OCI-LY1 (cell line): ENCODE results near the gene MAJIN.

Experiments
- H2AFZ ChIP-seq: fragments of 200-600 bp; sonication (generic), shearing (Covaris generic); 2 replicates; pipeline ENCODE4 v1.6.0; 2014; ENCODE audit warnings: antibody characterized with exemption, mild to moderate bottlenecking, low read length
- H3F3A ChIP-seq: fragments of 200-600 bp; sonication (generic), shearing (Covaris generic); 2 replicates; pipeline ENCODE4 v1.6.0; 2014; ENCODE audit warnings: mild to moderate bottlenecking, antibody characterized with exemption, low read length, moderate library complexity; ENCODE audit not compliant: insufficient read depth
- H3K27ac ChIP-seq: fragments of 200-600 bp; sonication (generic); 2 replicates; pipeline ENCODE4 v1.5.1; 2014; ENCODE audit warnings: low read length, mixed run types, mild to moderate bottlenecking, low read depth; ENCODE audit not compliant: poor library complexity, severe bottlenecking
- H3K27me3 ChIP-seq: fragments of 200-600 bp; sonication (generic); 2 replicates; pipeline ENCODE4 v1.6.0; 2014; ENCODE audit warnings: antibody characterized with exemption, mild to moderate bottlenecking, low read length, moderate library complexity; ENCODE audit not compliant: insufficient read depth
- H3K36me3 ChIP-seq: fragments of 200-600 bp; sonication (generic); 2 replicates; pipeline ENCODE4 v1.6.1; 2014; ENCODE audit warnings: mild to moderate bottlenecking, antibody characterized with exemption, low read length, moderate library complexity, mixed read lengths; ENCODE audit not compliant: insufficient read depth
- H3K4me1 ChIP-seq: fragments of 200-600 bp; sonication (generic); 2 replicates; pipeline ENCODE4 v1.5.1; 2014; ENCODE audit warnings: mild to moderate bottlenecking, low read length, moderate library complexity; ENCODE audit not compliant: insufficient read depth, severe bottlenecking
- H3K4me2 ChIP-seq: fragments of 200-600 bp; sonication (generic), shearing (Covaris generic); 2 replicates; pipeline ENCODE4 v1.6.1; 2014; ENCODE audit warnings: low read length
- H3K4me3 ChIP-seq: fragments of 200-600 bp; sonication (generic); 2 replicates; pipeline ENCODE4 v1.5.1; 2014; ENCODE audit warnings: low read length, low read depth, mild to moderate bottlenecking, mixed read lengths; ENCODE audit not compliant: poor library complexity, severe bottlenecking
- H3K79me2 ChIP-seq: fragments of 200-600 bp; shearing (Covaris generic); 2 replicates; pipeline ENCODE4 v1.6.1; 2016; ENCODE audit warnings: mixed run types, low read length, mixed read lengths; ENCODE audit not compliant: insufficient read depth
- H3K9ac ChIP-seq: fragments of 200-600 bp; sonication (generic), shearing (Covaris generic); 2 replicates; pipeline ENCODE4 v1.6.1; 2014; ENCODE audit warnings: mild to moderate bottlenecking, low read length, mixed read lengths
- H3K9me2 ChIP-seq: fragments of 200-600 bp; sonication (generic), shearing (Covaris generic); 2 replicates; pipeline ENCODE4 v1.6.1; 2014; ENCODE audit warnings: low read depth, mild to moderate bottlenecking, low read length, mixed read lengths
- H3K9me3 ChIP-seq: fragments of 200-600 bp; shearing (Covaris generic); 2 replicates; pipeline ENCODE4 v1.6.1; 2014; ENCODE audit warnings: low read length, mixed read lengths
- H4K20me1 ChIP-seq: fragments of 200-600 bp; sonication (generic), shearing (Covaris generic); 2 replicates; pipeline ENCODE4 v1.6.0; 2016; ENCODE audit warnings: mild to moderate bottlenecking, low read length; ENCODE audit not compliant: insufficient read depth
- CTCF ChIP-seq: fragments of 200-600 bp; sonication (generic), shearing (Covaris generic); IDR thresholded peaks from 2 replicates; pipeline ENCODE4 v1.5.1; 2017; ENCODE audit warnings: mild to moderate bottlenecking, antibody characterized with exemption, low read length, moderate library complexity, mixed read lengths
- EZH2 ChIP-seq: fragments of 200-600 bp; sonication (generic), shearing (Covaris generic); IDR thresholded peaks from 2 replicates; pipeline ENCODE4 v1.8.0; 2017; ENCODE audit warnings: borderline replicate concordance, mixed run types, mild to moderate bottlenecking, antibody characterized with exemption, low read length, moderate library complexity, mixed read lengths

The MAJIN gene

GRCh38 chr11:64934682-64935358 lies 37.1 kb downstream of the MAJIN start:
- Histone ChIP-seq H3K4me3 (no peak overlapping the region), H4K20me1 (no peaks in the 10 kb centered on the region), H3K9me3 (no peaks in the 10 kb centered on the region), H3K9me2 (no peaks in the 10 kb centered on the region), H2AFZ (no peak overlapping the region), H3K9ac (no peak overlapping the region), H3K4me1 (no peaks in the 10 kb centered on the region), H3K27ac (no peak overlapping the region), H3K27me3 (no peaks in the 10 kb centered on the region; the same call in 1 of the 2 replicates), H3F3A (no peaks in the 10 kb centered on the region), H3K4me2 (no peak overlapping the region), H3K79me2 (no peaks in the 10 kb centered on the region), H3K36me3 (peaks cover 29% of the 10 kb centered on the region)
- TF ChIP-seq CTCF (0 out of 2 replicates have a peak, but pooled peaks have one; percentile 5), EZH2 (no peak)

- H3K4me1 ChIP-seq = no peaks in the 10 kb centered on the region
- no peak overlapping the region for H2AFZ ChIP-seq
- no peak overlapping the region for H3K4me2 ChIP-seq
- H3F3A ChIP-seq = no peaks in the 10 kb centered on the region
- H3K27me3 ChIP-seq = no peaks in the 10 kb centered on the region; the same call in 1 of the 2 replicates
- no peak overlapping the region for H3K27ac ChIP-seq
- peaks cover 33% of the 10 kb centered on the region for H3K36me3 ChIP-seq
- H3K9me2 ChIP-seq = no peaks in the 10 kb centered on the region
- no peak for TF ChIP-seq EZH2
- no peak for TF ChIP-seq CTCF
- no peaks in the 10 kb centered on the region for H3K9me3 ChIP-seq
- H3K4me3 ChIP-seq = no peak overlapping the region
- no peak overlapping the region for H3K9ac ChIP-seq
- H4K20me1 ChIP-seq = no peaks in the 10 kb centered on the region
- no peaks in the 10 kb centered on the region for H3K79me2 ChIP-seq
Observed at GRCh38 chr11:64933935-64934681, 37.8 kb downstream of the MAJIN start.

- H3K79me2 ChIP-seq = no peaks in the 10 kb centered on the region
- no peak overlapping the region for H3K4me2 ChIP-seq
- TF ChIP-seq EZH2 (no peak), CTCF (no peak)
- H2AFZ ChIP-seq = no peak overlapping the region
- no peak overlapping the region for H3K27ac ChIP-seq
- no peak overlapping the region for H3K9ac ChIP-seq
- peaks cover 33% of the 10 kb centered on the region for H3K36me3 ChIP-seq
- no peaks in the 10 kb centered on the region for H3K4me1 ChIP-seq
- H3K4me3 ChIP-seq = no peak overlapping the region
- H4K20me1 ChIP-seq = no peaks in the 10 kb centered on the region
- H3F3A ChIP-seq = no peaks in the 10 kb centered on the region
- H3K27me3 ChIP-seq = no peaks in the 10 kb centered on the region; the same call in 1 of the 2 replicates
- H3K9me2 ChIP-seq = no peaks in the 10 kb centered on the region
- H3K9me3 ChIP-seq = no peaks in the 10 kb centered on the region
Observed at GRCh38 chr11:64933213-64933934, 38.5 kb downstream of the MAJIN start.
